GM12892 (cell line): ENCODE measurements around the gene ALDOB.

Experiments used
- POLR2AphosphoS5 ChIP-seq: IDR thresholded peaks from 2 replicates; pipeline ENCODE4 v1.6.1; 2011; ENCODE audit warnings: low read depth, low read length, control low read depth
- TAF1 ChIP-seq: IDR thresholded peaks from 2 replicates; pipeline ENCODE4 v1.6.1; 2011; ENCODE audit warnings: low read depth, mild to moderate bottlenecking, control low read depth, low read length, borderline replicate concordance

DNA sequence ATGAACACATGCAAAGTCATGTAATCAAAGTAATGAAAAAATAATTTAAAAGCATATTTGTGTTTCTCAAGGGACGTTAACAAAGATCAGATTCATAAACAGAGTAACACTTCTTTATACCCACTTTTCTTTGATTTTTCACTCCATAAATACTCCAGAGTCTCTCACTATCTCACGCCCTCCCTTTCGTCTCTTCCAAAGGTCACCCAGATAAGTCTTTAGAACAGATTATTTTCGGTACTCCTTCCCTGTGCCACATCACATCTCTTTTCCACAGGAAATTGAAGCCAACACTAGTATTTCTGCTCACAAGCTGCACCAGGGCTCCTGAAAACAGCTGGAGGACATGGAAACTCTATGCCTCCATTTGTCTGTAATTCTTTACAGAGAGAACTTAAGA, 15.4 kb upstream of the ALDOB start:
- TF ChIP-seq TAF1 (no peak), POLR2AphosphoS5 (no peak)
